ENCODE measurements around the gene ATL3.

- TF ChIP-seq, protein P1, sequence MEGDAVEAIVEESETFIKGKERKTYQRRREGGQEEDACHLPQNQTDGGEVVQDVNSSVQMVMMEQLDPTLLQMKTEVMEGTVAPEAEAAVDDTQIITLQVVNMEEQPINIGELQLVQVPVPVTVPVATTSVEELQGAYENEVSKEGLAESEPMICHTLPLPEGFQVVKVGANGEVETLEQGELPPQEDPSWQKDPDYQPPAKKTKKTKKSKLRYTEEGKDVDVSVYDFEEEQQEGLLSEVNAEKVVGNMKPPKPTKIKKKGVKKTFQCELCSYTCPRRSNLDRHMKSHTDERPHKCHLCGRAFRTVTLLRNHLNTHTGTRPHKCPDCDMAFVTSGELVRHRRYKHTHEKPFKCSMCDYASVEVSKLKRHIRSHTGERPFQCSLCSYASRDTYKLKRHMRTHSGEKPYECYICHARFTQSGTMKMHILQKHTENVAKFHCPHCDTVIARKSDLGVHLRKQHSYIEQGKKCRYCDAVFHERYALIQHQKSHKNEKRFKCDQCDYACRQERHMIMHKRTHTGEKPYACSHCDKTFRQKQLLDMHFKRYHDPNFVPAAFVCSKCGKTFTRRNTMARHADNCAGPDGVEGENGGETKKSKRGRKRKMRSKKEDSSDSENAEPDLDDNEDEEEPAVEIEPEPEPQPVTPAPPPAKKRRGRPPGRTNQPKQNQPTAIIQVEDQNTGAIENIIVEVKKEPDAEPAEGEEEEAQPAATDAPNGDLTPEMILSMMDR (IDR thresholded peaks at IDR 0.05): no peak
- TF ChIP-seq POLR2A (IDR thresholded peaks at IDR 0.05): no peak
Measured at GRCh38 chr11:63667995-63668795, 3.0 kb downstream of the ATL3 start.

Data from heart left ventricle (tissue), 13 donors.